ENCODE data around the gene HPS3.
"Not testable (repeated sequence)": the region's sequence is repeated elsewhere in the genome, so short reads cannot be mapped to it uniquely, and the experiment has no call there.

HPS3 gene

GRCh38 chr3:149179220-149179619, 49.8 kb downstream of the HPS3 start:
- Histone ChIP-seq H3K9ac (no peak overlapping the region), H3K9me3 (no peaks in the 10 kb centered on the region), H3K4me1 (peaks cover 16% of the 10 kb centered on the region), H3K4me3 (no peak overlapping the region), H3K27ac (no peak overlapping the region), H4K20me1 (no peaks in the 10 kb centered on the region), H3K36me3 (peaks cover 16% of the 10 kb centered on the region; the same call in 1 of the 2 replicates), H3K27me3 (no peaks in the 10 kb centered on the region), H3K4me2 (no peak overlapping the region)
- TF ChIP-seq Cebpa-rat (IDR thresholded peaks at IDR 0.05) = no peak

- Histone ChIP-seq H3K27ac (no peak overlapping the region), H4K20me1 (no peaks in the 10 kb centered on the region), H3K9me3 (no peaks in the 10 kb centered on the region), H3K4me1 (peaks cover 7% of the 10 kb centered on the region), H3K27me3 (no peaks in the 10 kb centered on the region), H3K9ac (no peak overlapping the region), H3K36me3 (peaks cover 16% of the 10 kb centered on the region; the same call in 1 of the 2 replicates), H3K4me2 (no peak overlapping the region), H3K4me3 (no peak overlapping the region)
- TF ChIP-seq Cebpa-rat (IDR thresholded peaks at IDR 0.05) = no peak
These were observed 50.7 kb downstream of the HPS3 start for GRCh38 chr3:149180057-149180573.

GRCh38 chr3:149181182-149181581, 51.7 kb downstream of the HPS3 start:
- Histone ChIP-seq H3K27me3 (no peaks in the 10 kb centered on the region), H3K36me3 (peaks cover 16% of the 10 kb centered on the region; the same call in 1 of the 2 replicates), H3K4me3 (no peak overlapping the region), H3K27ac (no peak overlapping the region), H3K9me3 (no peaks in the 10 kb centered on the region), H3K4me1 (no peaks in the 10 kb centered on the region), H3K4me2 (no peak overlapping the region), H4K20me1 (no peaks in the 10 kb centered on the region), H3K9ac (no peak overlapping the region)
- no peak for TF ChIP-seq Cebpa-rat (IDR thresholded peaks at IDR 0.05)

- Histone ChIP-seq H3K4me1 (no peaks in the 10 kb centered on the region), H3K27me3 (no peaks in the 10 kb centered on the region), H3K4me2 (no peak overlapping the region), H3K9me3 (no peaks in the 10 kb centered on the region), H3K4me3 (no peak overlapping the region), H3K9ac (no peak overlapping the region), H3K36me3 (no peaks in the 10 kb centered on the region), H4K20me1 (no peaks in the 10 kb centered on the region), H3K27ac (no peak overlapping the region)
- TF ChIP-seq Cebpa-rat (IDR thresholded peaks at IDR 0.05) = no peak
These were observed 56.8 kb downstream of the HPS3 start for GRCh38 chr3:149186219-149186618.

- H3K4me2 ChIP-seq = no peak overlapping the region
- H3K9ac ChIP-seq = no peak overlapping the region
- no peak overlapping the region for H3K27ac ChIP-seq
- no peaks in the 10 kb centered on the region for H3K9me3 ChIP-seq
- no peak for TF ChIP-seq Cebpa-rat (IDR thresholded peaks at IDR 0.05)
- no peaks in the 10 kb centered on the region for H4K20me1 ChIP-seq
- H3K4me1 ChIP-seq = no peaks in the 10 kb centered on the region
- no peak overlapping the region for H3K4me3 ChIP-seq
- no peaks in the 10 kb centered on the region for H3K36me3 ChIP-seq
- no peaks in the 10 kb centered on the region for H3K27me3 ChIP-seq
These were observed 57.3 kb downstream of the HPS3 start for GRCh38 chr3:149186721-149187120.

GRCh38 chr3:149188494-149188893, 59.1 kb downstream of the HPS3 start:
- Histone ChIP-seq H3K36me3 (no peaks in the 10 kb centered on the region), H3K9me3 (no peaks in the 10 kb centered on the region), H3K9ac (no peak overlapping the region), H3K4me3 (no peak overlapping the region), H3K4me2 (no peak overlapping the region), H3K4me1 (no peaks in the 10 kb centered on the region), H4K20me1 (no peaks in the 10 kb centered on the region), H3K27me3 (no peaks in the 10 kb centered on the region), H3K27ac (no peak overlapping the region)
- TF ChIP-seq Cebpa-rat (IDR thresholded peaks at IDR 0.05) = no peak

DNA sequence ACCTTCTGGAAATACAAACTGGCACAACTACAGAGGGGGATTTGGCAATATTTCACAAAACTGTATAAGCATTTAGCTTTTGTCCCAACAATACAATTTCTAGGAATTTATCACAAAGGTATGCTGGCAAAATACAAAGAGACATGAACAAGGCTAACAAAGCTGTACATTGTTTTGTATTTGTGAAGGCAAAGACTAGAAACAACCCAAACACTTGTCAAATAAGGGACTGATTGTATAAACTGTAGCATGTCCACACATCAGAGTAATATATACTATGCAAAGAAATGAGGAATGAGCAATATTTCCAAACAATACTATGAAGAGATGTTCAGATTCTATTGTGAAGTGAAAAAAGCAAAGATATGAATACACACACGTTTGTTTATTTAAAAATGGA, 65.8 kb downstream of the HPS3 start:
- no peaks in the 10 kb centered on the region for H3K4me1 ChIP-seq
- H3K9ac ChIP-seq = no peak overlapping the region

GRCh38 chr3:149196805-149197592, 67.6 kb downstream of the HPS3 start:
- not testable (repeated sequence) for H3K4me2 ChIP-seq, H3K4me3 ChIP-seq, H3K27me3 ChIP-seq, H3K9me3 ChIP-seq, H3K36me3 ChIP-seq, H3K9ac ChIP-seq, H3K4me1 ChIP-seq, H3K27ac ChIP-seq, H4K20me1 ChIP-seq

More for the DNA sequence above, 65.8 kb downstream of the HPS3 start:
- Histone ChIP-seq H3K27me3 (no peaks in the 10 kb centered on the region), H3K4me3 (no peak overlapping the region), H4K20me1 (no peaks in the 10 kb centered on the region), H3K4me2 (no peak overlapping the region), H3K36me3 (no peaks in the 10 kb centered on the region), H3K9me3 (no peaks in the 10 kb centered on the region), H3K27ac (no peak overlapping the region)
- no peak for TF ChIP-seq Cebpa-rat (IDR thresholded peaks at IDR 0.05)

DNA sequence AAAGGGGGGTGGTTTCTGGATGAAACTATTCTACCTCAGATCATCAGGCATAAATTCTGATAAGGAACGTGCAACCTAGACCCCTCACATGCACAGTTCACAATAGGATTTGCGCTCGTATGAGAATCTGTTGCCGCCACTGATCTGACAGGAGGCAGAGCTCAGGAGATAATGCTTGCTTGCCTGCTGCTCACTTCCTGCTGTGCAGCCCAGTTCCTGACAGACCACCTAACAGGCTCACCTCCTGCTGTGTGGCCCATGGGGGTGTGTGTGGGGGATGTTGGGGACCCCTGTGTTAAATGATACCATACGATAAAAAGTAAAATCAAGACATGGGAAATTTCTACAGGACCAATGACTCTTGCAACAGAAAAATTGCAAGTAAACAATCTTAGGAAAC, 68.2 kb downstream of the HPS3 start:
- Histone ChIP-seq H3K4me1 (no peaks in the 10 kb centered on the region), H3K36me3 (no peaks in the 10 kb centered on the region), H3K27ac (no peak overlapping the region), H3K27me3 (no peaks in the 10 kb centered on the region), H3K4me3 (no peak overlapping the region), H3K4me2 (no peak overlapping the region), H3K9me3 (no peaks in the 10 kb centered on the region), H4K20me1 (no peaks in the 10 kb centered on the region), H3K9ac (no peak overlapping the region)
- no peak for TF ChIP-seq Cebpa-rat (IDR thresholded peaks at IDR 0.05)

DNA sequence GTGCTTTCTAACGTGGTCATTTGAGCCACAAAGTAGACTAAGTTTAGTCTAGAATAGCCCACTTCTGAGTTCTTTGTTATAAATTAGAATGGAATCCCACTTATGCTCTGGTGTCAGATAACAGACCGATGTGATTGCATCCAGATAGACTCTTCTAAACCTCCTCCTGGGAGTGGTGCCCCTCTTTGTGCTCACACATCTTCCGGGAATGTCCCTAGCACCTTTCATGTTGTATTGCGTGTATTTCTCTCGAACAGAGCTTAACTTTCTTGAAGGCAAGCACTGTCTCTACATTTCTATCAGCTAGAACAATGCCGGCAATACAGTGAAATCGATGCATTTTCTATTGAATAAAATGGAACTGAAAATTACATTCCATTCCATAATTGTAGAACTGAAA, 69.2 kb downstream of the HPS3 start:
- Histone ChIP-seq H3K9me3 (no peaks in the 10 kb centered on the region), H3K27me3 (no peaks in the 10 kb centered on the region), H3K27ac (no peak overlapping the region), H3K9ac (no peak overlapping the region), H3K36me3 (no peaks in the 10 kb centered on the region), H3K4me3 (no peak overlapping the region), H3K4me2 (no peak overlapping the region), H4K20me1 (no peaks in the 10 kb centered on the region), H3K4me1 (no peaks in the 10 kb centered on the region)
- no peak for TF ChIP-seq Cebpa-rat (IDR thresholded peaks at IDR 0.05)

Measured in BLaER1 (cell line).